GM04504 (cell line): ENCODE data around the gene ZNF560.
A peak's percentile ranks its signal among the peaks of the same experiment; 100 is the strongest.

ENCODE experiments used
- DNase-seq: peaks from one replicate; pipeline ENCODE4 v3.0.0-alpha.2; 2012; ENCODE audit warnings: low read depth

Gene ZNF560

DNA sequence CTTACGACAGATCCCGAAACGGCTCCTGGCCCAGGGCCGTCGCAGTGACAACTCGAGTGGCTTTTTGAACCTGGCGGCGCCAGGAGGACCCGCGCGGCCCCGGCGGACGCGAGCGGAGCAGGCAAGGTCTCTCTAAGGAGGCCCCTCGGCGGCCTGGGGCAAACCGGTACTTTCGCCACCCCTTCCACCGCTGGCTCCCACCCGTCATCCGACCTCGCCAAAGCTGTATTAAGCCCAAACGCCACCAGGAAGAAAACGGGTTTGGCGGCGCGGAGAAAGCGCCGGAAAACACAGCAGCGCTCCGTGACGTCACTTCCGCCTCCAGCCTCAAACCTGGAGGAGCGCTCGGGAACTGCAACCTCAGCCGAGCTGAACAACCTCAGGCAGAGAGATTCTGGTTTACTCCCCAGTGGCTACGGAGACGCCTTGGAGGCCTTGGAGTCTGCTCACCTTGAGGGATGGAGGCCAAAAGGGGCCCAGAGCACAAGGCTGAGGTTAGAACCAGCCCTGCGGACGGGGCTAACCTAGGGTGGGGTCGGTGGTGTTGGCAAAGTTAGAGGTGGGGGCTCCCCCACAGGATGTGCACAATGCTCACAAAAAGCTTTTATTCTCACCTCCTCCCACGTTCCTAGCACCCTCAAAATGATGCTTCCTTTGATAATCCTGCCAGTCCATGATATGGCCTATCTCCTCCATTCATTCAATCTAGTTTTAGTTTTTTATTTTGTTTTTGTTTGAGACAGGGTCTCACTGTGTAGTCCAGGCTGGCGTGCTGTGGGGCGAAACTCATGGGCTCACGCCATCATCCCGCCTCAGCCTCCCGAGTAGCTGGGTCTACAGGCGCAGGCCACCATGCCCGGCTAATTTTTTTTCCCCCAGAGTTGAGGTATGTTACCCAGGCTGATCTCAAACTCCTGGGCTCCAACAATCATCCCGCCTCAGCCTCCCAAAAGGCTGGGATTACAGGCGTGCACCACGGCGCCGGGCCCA is 62.8 kb downstream of the ZNF560 start, which contains the start of gene ZNF266:
ZNF266 (minus strand) TSS at position 295 of the 990 bp plus-strand sequence. CDS start 15,484 bp downstream, outside the sequence.
- DNase-seq, result peak; percentile 80

DNA sequence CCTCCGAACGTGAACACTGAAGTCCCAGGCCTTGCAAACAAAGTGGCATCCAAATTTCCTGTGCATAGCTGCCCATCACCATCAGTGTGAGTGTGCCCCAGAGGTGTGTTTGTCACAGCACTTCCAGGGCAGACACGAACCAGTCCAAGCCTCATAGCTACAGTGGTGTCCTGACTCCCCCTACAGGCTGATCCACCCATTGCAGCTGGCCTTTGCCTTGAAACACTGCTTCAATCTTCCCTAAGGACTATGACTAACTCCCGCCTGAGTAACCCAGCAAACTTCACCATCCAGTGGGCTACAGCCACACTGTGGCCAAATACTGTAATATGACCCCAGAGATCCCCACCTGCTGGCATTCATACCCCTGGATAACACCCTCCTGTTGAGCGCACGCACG is 66.9 kb downstream of the ZNF560 start:
- no peak for DNase-seq

DNA sequence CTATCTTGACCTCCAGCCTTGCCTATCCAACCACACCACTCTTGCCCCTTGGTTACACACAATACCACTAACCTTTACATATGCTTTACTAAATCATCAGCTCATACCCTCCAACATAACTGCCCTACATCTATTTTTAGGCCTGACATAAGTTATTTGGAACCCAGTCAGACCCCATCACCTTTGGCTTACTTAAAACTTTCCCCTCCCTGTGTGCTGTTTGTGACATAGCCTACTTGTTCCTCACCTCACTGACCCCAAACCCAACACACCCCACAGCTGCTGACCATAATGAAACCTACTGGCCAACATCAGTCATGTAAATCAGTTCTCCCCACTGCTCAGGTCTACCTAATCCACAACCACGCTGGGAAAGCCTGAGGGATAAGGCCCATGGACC is 68.0 kb downstream of the ZNF560 start:
- no peak for DNase-seq

DNA sequence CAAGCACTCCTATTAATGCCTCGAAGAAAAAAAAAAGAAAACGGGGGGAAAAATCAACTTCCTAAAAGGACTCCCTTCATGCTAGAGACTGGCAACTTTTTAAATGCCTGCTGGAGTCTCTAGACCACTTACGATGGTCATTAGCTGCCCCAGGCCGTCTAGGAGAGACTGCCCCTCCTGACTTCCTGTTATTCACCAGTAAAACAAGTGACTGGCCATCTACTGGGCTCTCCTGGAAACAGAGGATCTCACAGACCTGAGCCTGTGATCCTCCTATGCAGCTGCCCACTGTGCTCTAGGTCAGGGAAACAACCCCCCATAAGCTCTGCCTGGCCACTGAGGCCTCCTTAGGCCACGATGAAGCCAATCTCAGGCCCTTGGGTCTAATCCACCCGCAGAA is 70.5 kb downstream of the ZNF560 start:
- DNase-seq, result no peak
